ENCODE results near the gene RAB12.

The RAB12 gene

DNA sequence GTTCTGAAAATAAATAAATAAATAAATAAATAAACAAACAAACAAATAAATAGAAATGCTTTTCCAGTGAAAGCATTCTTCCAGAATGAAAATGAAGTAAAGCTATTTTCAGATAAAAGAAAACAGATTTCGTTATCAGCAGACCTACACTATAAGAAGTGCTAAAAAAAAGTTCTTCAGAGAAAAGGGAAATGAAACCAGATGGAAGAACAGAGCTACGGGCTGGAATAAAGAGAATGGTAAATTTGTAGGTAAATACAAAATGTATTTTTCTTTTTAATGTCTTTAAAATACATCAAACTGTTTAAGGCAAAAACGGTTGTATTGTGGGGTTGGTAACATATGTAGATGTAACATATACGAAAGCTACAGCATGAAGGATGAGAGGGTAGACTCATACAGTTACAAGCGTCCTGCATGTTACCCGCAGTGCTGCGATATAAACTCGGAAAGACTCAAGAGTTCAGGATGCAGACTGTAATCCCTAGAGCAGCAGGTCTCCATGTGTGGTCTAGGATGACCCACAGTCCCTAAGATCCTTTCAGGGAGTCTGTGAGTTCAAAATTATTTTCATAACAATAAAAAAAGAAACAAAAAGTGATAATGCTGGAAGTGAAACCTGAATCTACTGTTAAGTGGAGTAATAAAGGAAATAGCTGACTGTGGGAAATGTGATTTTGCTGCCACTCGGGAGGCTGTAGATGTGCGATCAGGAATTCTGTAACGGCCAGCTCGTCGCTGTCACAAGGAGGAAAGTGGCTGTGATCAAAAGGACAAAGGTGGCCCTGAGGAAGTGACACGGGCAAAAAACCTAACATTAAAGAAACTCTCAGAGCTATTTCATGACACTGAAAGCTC is 5.3 kb upstream of the RAB12 start:
- intact Hi-C loops (cut with micrococcal nuclease): loop anchor here (10.0 kb wide), 1 partner anchor 79 kb away; no protein-coding TSS in a partner anchor
- H3K4me1 Mint-ChIP-seq (ENCODE audit: low read depth): peaks cover 45% of the 10 kb centered on the region
- H3K9me3 Mint-ChIP-seq: no peaks in the 10 kb centered on the region
- H3K4me3 Mint-ChIP-seq: peak overlapping the region; percentile 63
- H3K36me3 Mint-ChIP-seq (ENCODE audit: low read depth): no peaks in the 10 kb centered on the region
- H3K27ac Mint-ChIP-seq: peak overlapping the region; percentile 78
- H3K27me3 Mint-ChIP-seq: peaks cover 8% of the 10 kb centered on the region

DNA sequence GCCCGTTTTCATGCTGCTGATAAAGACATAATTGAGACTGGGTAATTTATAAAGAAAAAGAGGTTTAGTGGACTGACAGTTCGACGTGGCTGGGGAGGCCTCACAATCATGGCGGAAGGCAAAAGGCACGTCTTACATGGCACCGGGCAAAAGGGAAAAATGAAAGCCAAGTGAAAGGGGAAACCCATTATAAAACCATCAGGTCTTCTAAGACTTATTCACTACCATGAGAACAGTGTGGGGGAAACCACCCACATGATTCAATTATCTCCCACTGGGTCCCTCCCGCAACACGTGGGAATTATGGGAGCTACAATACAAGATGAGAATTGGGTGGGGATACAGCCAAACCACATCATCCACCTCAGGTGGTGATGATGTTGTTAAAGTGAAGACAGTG is 3.3 kb upstream of the RAB12 start:
- peaks cover 6% of the 10 kb centered on the region for H3K36me3 Mint-ChIP-seq (ENCODE audit: low read depth)
- no peaks in the 10 kb centered on the region for H3K9me3 Mint-ChIP-seq
- intact Hi-C loops (cut with micrococcal nuclease): loop anchor here (10.0 kb wide), 1 partner anchor 81 kb away; no protein-coding TSS in a partner anchor
- peaks cover 8% of the 10 kb centered on the region for H3K27me3 Mint-ChIP-seq
- H3K4me3 Mint-ChIP-seq: no peak overlapping the region
- H3K4me1 Mint-ChIP-seq (ENCODE audit: low read depth): peaks cover 45% of the 10 kb centered on the region
- no peak overlapping the region for H3K27ac Mint-ChIP-seq

DNA sequence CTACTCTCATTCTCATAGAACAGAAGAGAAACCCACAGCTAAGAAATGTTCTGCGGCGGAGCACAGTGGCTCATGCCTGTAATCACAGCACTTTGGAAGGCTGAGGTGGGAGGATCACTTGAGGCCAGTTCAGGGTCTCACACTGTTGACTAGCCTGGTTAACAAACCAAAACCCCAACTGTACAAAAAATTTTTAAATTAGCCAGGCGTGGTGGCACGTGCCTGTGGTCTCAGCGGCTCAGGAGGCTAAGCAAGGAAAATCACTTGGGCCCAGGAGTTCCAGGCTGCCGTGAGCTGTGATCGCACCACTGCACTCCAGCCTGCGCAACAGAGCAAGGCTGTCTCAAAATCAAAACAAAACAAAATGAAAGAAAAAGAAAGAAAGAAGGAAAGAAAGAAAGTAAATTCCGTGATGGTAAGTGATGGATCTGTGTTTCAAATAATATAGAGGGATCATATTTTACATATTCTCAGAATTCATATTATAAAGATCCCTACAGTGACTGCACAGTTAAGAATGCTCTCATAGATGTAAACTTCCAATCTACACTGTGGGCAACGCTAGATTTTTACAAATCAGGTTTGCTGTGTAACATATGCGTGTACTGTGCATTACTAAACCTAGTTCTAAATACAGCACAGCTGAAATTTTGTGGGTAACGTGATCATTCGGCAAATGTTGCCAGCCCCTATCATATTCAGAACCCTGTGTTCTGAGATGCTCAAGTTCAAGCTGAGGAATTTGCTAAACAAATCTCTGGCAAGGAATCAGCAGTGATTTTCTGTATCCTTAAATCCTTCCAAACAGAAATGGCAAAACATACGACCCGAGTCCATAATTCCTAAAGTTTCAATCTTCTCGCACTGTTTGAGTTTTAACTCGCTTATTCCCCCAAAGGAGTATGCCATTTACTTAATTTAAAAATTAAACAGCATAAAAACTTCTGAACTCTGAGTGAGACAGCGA is 1.2 kb upstream of the RAB12 start:
- Mint-ChIP-seq H3K9me3 (no peaks in the 10 kb centered on the region), H3K27ac (peak overlapping the region; percentile 63), H3K27me3 (peaks cover 8% of the 10 kb centered on the region), H3K4me1 (ENCODE audit: low read depth) (peaks cover 44% of the 10 kb centered on the region), H3K4me3 (peak overlapping the region; percentile 62), H3K36me3 (ENCODE audit: low read depth) (peaks cover 21% of the 10 kb centered on the region)
- intact Hi-C loops (cut with micrococcal nuclease): loop anchor here (10.0 kb wide), 1 partner anchor 83 kb away; no protein-coding TSS in a partner anchor

DNA sequence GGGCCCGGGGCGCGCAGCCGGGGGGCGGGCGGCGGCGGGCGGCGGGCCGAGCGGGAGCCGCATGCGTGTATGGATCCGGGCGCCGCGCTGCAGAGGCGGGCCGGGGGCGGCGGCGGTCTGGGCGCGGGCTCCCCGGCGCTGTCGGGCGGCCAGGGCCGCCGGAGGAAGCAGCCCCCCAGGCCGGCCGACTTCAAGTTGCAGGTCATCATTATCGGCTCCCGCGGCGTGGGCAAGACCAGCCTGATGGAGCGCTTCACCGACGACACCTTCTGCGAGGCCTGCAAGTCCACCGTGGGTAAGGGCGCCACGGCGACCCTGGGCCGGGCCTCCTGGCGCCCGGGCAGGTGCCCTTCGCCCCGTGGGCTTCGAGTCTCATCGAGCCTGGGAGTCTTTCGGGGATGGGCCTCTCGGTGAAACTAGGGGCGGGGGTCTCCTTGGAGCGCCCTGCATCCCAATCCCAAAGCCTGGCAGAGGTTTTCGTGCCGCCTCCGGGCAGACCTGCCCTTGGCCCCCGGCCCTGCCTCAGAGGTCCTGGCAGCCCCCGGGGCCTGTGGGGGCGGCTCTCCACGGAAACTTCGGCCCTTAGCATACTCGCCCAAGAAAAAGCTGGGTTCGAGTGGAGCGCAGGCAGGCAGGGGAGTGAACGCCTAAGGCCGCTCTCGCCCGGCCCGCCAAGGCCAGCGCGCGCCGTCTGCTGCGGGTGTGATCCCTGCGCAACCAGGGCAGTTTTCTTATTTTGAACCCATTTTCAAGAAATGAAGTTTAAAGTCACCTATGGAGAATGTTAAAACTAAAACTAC is 622 bp downstream of the RAB12 start:
- peak overlapping the region; percentile 84 for H3K4me3 Mint-ChIP-seq
- intact Hi-C loops (cut with micrococcal nuclease): loop anchor here (10.0 kb wide), 2 partner anchors 85 to 95 kb away; partner anchors contain the start of gene MTCL1
- H3K36me3 Mint-ChIP-seq (ENCODE audit: low read depth): peaks cover 24% of the 10 kb centered on the region
- H3K27ac Mint-ChIP-seq: peak overlapping the region; percentile 87
- no peaks in the 10 kb centered on the region for H3K9me3 Mint-ChIP-seq
- peaks cover 8% of the 10 kb centered on the region for H3K27me3 Mint-ChIP-seq
- H3K4me1 Mint-ChIP-seq (ENCODE audit: low read depth): peaks cover 34% of the 10 kb centered on the region

DNA sequence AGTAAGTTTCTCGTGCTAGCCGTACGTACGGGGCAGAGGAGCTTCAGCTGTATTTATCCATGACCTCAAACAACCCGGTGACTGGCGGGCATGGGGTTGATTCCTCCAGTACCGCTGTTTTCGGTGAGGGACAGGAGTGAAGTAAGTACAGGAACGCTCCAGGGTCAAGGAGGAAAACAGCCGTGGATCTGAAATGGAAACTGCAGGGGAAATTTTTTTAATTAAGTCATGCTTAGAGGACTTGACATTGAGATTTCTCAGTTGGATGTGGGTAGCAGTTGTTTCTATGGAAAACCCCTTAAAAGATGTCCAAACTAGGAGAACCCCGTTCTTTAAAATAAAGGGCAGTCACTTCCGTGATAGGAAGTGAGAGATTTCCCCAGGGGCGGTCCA is 1.2 kb downstream of the RAB12 start:
- H3K4me3 Mint-ChIP-seq: peak overlapping the region; percentile 84
- H3K9me3 Mint-ChIP-seq: no peaks in the 10 kb centered on the region
- intact Hi-C loops (cut with micrococcal nuclease): loop anchor here (10.0 kb wide), 1 partner anchor 94 kb away; the partner anchor contains the start of gene MTCL1
- peaks cover 8% of the 10 kb centered on the region for H3K27me3 Mint-ChIP-seq
- H3K4me1 Mint-ChIP-seq (ENCODE audit: low read depth): peaks cover 39% of the 10 kb centered on the region
- peaks cover 27% of the 10 kb centered on the region for H3K36me3 Mint-ChIP-seq (ENCODE audit: low read depth)
- peak overlapping the region; percentile 87 for H3K27ac Mint-ChIP-seq

DNA sequence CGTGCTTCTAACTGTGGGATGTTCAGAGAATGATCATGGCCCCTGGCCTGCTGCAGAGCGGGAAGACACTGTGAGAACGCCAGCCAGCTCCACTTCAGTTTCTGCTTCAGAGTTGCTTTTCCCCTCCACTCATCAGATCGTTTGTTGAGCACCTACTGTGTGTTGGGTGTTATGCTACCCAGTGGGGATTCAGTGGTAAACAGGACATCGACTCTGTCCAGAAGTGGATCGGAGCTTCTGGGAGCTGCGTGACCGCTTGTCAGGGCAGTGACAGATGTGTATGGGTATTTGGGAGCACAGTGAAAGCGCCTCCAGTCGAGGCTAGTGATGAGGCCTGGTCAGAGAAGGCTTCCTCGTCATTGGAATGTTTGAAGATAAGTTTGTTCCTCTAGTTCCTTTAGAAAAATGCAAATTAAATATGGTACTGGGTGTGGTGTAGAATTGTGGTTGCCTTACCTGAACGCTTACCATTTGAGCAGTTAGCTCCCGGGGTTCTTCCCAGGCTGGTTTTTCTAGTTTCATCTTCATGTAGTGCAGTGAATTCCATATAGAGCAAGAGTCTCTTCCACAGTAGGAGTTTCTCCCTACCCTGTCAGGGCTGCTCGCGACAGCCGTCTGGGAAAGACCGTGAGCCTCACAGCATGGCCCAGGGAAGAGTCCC is 2.8 kb downstream of the RAB12 start:
- Mint-ChIP-seq H3K4me1 (ENCODE audit: low read depth) (peaks cover 43% of the 10 kb centered on the region), H3K4me3 (no peak overlapping the region), H3K27me3 (peaks cover 8% of the 10 kb centered on the region), H3K36me3 (ENCODE audit: low read depth) (peaks cover 32% of the 10 kb centered on the region), H3K27ac (no peak overlapping the region), H3K9me3 (no peaks in the 10 kb centered on the region)
- intact Hi-C loops (cut with micrococcal nuclease): loop anchor here (10.0 kb wide), 1 partner anchor 93 kb away; the partner anchor contains the start of gene MTCL1

DNA sequence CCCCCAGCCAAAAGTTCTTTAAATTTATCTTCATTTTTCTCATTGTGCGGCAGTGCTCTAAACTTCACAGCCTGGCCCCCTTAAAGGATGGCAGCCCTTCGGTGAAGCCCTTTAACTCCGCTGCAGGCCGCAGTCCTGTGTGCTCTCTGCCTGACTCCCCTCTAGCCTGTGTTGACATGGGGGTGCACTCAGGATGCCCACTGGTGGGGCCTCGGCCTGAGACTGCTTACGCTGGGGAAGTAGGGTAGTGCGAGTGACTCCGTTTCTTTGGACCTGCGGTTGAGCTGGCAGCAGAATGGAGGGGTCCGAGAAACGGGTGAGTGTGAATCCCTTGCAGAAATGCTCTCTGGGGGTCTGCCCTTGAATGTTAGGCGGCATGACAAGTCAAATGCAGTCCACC is 5.6 kb downstream of the RAB12 start:
- Mint-ChIP-seq H3K36me3 (ENCODE audit: low read depth) (peaks cover 55% of the 10 kb centered on the region), H3K4me1 (ENCODE audit: low read depth) (peaks cover 62% of the 10 kb centered on the region)

DNA sequence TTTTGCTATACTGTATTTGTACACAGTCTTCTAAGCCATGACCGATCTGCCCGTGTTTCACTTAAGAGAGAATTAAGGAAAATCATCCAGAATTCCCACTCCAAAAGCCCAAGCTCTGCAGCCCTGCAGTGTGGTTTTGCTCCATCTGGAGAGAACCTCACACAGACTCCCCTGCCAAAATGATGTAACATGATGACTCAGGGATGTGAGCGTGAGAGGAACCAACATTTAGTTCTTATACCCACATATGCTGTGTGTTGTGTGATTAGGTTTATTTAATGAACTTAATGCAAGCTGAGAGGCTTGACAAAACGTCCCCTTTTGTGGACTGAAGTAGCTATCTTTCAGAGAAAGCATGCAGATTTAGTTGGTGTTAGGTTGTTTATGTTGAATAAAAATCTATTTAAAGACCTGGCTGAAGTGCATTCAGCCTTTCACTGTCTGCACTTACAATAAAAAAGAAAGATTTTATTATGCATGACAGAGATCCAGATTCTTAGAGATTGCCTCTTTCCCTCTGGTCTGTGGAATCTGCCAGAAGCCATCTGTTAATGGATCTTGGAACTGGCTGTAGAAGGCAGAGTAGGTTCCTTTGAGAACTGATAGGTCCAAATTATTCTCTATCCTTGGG is 6.3 kb downstream of the RAB12 start:
- Mint-ChIP-seq H3K4me3 (no peak overlapping the region), H3K27me3 (no peaks in the 10 kb centered on the region), H3K27ac (peak overlapping the region; percentile 37), H3K4me1 (ENCODE audit: low read depth) (peaks cover 67% of the 10 kb centered on the region), H3K36me3 (ENCODE audit: low read depth) (peaks cover 51% of the 10 kb centered on the region), H3K9me3 (no peaks in the 10 kb centered on the region)
- intact Hi-C loops (cut with micrococcal nuclease): loop anchor here (10.0 kb wide), 1 partner anchor 89 kb away; the partner anchor contains the start of gene MTCL1

More for the DNA sequence above, 5.6 kb downstream of the RAB12 start:
- Mint-ChIP-seq H3K4me3 (no peak overlapping the region), H3K27ac (peak overlapping the region; percentile 37), H3K27me3 (no peaks in the 10 kb centered on the region), H3K9me3 (no peaks in the 10 kb centered on the region)
- intact Hi-C loops (cut with micrococcal nuclease): loop anchor here (10.0 kb wide), 1 partner anchor 90 kb away; the partner anchor contains the start of gene MTCL1

DNA sequence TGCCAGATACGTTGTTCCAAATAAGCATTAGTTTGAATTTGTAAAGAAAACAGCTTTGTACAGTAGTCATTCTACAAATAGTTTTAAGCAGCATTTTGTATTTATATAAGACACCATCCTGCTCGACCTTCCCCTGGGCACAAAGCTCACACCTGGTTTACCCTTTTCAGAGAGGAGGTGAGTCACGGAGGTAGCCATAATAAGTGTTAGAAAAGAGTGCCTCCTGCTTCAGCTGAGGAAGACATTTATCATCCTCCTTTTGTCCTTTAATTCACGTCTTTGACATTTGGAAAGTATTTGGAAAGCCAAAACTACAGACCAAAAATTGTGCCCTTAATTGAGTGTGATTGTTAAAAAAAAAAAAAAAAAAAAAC is 6.8 kb downstream of the RAB12 start:
- H3K4me3 Mint-ChIP-seq: no peak overlapping the region
- peaks cover 70% of the 10 kb centered on the region for H3K4me1 Mint-ChIP-seq (ENCODE audit: low read depth)
- intact Hi-C loops (cut with micrococcal nuclease): loop anchor here (10.0 kb wide), 1 partner anchor 89 kb away; the partner anchor contains the start of gene MTCL1
- H3K36me3 Mint-ChIP-seq (ENCODE audit: low read depth): peaks cover 48% of the 10 kb centered on the region
- no peaks in the 10 kb centered on the region for H3K9me3 Mint-ChIP-seq
- H3K27me3 Mint-ChIP-seq: no peaks in the 10 kb centered on the region
- H3K27ac Mint-ChIP-seq: no peak overlapping the region

DNA sequence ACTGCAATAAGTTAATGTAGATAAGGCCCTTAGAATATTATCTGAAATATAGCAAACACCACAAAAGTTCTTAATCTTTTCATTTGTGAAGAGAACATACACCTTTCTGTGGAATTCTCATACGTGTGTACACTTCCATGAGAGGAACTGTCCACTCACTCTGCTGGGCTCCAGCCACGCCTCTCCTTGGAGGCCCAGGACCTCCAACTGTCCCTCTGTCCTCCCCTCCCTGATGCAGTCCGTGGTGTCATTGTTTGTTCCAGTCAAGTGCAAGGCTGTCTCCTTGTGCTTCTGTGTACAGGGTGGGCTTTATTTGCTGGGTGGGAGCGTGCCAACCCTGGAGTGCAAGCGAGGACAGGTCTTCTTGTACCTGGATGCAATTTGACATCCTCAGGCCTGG is 8.7 kb downstream of the RAB12 start:
- Mint-ChIP-seq H3K27ac (no peak overlapping the region), H3K27me3 (no peaks in the 10 kb centered on the region), H3K36me3 (ENCODE audit: low read depth) (peaks cover 45% of the 10 kb centered on the region), H3K4me1 (ENCODE audit: low read depth) (peaks cover 70% of the 10 kb centered on the region), H3K9me3 (no peaks in the 10 kb centered on the region), H3K4me3 (no peak overlapping the region)
- intact Hi-C loops (cut with micrococcal nuclease): loop anchor here (10.0 kb wide), 1 partner anchor 87 kb away; the partner anchor contains the start of gene MTCL1

DNA sequence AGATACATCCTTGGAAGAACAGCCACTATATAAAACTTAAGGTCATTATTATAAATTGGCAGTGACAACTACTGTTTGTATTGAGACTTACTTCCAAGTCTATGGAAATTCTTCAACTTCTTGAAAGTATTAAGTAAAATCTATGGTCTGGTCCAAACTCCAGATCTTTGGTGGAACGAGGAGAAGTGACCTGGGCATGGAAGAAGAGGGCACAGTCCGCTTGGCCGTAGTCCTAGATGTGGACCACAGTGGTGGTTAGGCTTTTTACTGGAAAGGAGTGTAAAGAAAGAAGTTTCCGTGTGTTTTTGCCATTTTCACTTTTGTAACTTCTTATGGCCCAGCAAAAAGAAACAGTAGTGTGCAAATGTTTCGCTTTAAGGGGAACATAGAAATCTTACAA is 9.8 kb downstream of the RAB12 start:
- intact Hi-C loops (cut with micrococcal nuclease): loop anchor here (10.0 kb wide), 1 partner anchor 86 kb away; the partner anchor contains the start of gene MTCL1
- H3K4me3 Mint-ChIP-seq: no peak overlapping the region
- H3K36me3 Mint-ChIP-seq (ENCODE audit: low read depth): peaks cover 46% of the 10 kb centered on the region
- peaks cover 82% of the 10 kb centered on the region for H3K4me1 Mint-ChIP-seq (ENCODE audit: low read depth)
- no peaks in the 10 kb centered on the region for H3K9me3 Mint-ChIP-seq
- H3K27me3 Mint-ChIP-seq: no peaks in the 10 kb centered on the region
- no peak overlapping the region for H3K27ac Mint-ChIP-seq

Measured in dendritic cell treated with granulocyte-macrophage colony-stimulating factor and Interleukin-4, amounts not matched to agents 40 ng/mL and 50 ng/mL, for 4 days (primary cell).